ENCODE results near the gene FBXL7.

Gene FBXL7

GRCh38 chr5:15926586-15926985 lies 426.6 kb downstream of the FBXL7 start:
- in situ Hi-C loops (cut with HindIII; ENCODE audit: low sequenced_read_pairs) = no loop called here

DNA sequence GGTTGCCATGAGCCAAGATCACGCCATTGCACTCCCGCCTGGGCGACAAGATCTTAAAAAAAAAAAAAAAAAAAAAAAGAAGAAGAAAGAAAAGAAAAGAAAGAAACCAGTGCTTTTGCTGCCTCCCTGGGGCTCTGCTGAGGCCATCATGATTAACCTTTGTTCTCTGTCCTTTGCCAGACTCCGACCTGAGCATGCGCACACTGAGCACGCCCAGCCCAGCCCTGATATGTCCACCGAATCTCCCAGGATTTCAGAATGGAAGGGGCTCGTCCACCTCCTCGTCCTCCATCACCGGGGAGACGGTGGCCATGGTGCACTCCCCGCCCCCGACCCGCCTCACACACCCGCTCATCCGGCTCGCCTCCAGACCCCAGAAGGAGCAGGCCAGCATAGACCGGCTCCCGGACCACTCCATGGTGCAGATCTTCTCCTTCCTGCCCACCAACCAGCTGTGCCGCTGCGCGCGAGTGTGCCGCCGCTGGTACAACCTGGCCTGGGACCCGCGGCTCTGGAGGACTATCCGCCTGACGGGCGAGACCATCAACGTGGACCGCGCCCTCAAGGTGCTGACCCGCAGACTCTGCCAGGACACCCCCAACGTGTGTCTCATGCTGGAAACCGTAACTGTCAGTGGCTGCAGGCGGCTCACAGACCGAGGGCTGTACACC lies 427.9 kb downstream of the FBXL7 start:
- in situ Hi-C loops (cut with HindIII; ENCODE audit: low sequenced_read_pairs) = no loop called here

DNA sequence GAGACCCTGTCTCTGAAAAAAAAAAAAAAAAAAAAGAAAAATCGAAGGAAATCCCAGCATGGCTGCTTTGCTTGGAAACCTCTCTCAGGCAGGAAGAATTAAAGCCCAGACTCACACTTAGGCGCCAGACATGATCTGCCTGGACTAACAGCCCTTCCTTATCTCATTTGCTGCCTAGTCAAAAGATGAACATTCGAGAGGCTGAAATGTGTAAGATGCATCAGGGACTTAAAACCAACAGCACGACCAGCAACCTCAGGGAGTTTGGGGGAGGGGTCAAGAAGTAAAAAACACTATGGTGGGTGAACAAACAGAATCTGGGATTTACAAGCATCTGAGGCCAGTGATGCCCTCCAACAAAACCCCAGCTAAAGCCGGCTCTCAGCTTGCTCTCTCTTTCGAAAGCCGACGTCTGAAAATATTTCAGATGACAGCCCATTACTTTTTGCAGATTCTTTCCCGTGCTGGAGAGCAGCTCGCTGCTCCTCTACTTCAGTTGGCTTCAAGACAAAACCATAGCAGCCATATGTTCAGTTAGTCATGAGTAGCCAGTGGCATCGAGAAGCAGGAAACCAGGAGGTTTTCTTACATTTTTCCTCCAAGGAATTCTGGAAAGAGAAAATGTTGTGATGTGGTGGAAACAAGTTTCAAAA lies 429.8 kb downstream of the FBXL7 start:
- in situ Hi-C loops (cut with HindIII; ENCODE audit: low sequenced_read_pairs) = no loop called here

GRCh38 chr5:15932066-15932465 lies 432.1 kb downstream of the FBXL7 start:
- in situ Hi-C loops (cut with HindIII; ENCODE audit: low sequenced_read_pairs) = no loop called here

GRCh38 chr5:15933259-15934207 lies 433.6 kb downstream of the FBXL7 start:
- in situ Hi-C loops (cut with HindIII; ENCODE audit: low sequenced_read_pairs) = no loop called here

GRCh38 chr5:15936505-15937245 lies 436.7 kb downstream of the FBXL7 start:
- in situ Hi-C loops (cut with HindIII; ENCODE audit: low sequenced_read_pairs) = no loop called here

DNA sequence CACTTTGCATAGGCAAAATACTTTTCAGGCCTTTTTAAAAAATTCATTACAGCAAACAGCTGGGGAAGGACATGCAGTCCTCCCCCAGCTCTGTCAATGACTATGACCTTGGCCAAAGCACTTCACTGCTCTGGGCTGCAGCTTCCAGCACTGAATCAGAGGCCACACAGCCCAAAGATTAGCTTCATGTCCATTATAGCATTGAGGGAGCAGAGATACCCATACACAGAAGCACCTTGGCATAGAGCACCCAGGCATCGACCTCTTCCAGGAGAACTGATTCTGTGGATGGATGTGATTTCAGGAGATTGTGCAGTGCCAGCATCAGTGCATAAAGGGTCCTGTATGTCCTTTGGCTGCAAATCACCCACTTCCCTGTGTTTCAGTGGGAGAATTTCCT lies 437.7 kb downstream of the FBXL7 start:
- in situ Hi-C loops (cut with HindIII; ENCODE audit: low sequenced_read_pairs) = no loop called here

DNA sequence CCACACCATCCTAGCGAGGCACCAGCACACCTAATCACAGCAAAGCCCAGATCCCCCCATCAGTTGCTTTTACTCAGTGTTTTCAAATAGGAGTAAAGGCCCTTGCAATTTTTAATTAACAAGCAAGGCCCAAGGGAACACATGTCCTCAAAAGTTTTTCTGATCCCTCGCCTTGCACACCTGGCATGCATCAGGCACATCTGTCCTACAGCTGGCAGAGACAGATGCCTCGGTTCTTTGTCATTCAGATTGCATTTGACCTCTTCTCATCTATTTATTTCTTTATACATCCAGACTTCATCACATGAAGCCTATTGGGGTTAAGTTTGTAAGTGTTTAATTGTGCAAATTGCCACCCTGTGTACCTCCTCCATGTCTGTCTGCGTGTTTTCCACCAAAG lies 438.2 kb downstream of the FBXL7 start:
- in situ Hi-C loops (cut with HindIII; ENCODE audit: low sequenced_read_pairs) = no loop called here

DNA sequence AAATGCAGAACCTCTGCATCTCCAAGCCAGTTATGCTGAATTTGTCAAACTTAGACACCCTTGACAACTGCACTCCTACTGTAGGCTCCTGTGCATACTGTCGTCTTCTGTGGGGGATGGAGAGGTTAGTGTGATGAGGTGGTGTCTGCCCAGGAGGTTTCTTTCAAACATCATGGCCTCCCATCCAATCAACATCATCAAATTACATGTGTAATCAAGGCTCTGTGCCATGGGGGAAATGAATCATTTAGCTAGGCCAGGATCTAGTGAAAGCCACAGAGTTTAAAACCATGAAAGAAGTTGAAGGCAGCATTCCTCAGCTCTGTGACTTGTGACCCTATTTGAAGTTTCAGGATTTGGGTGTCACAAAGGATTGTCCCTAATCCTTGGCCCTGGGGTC lies 439.0 kb downstream of the FBXL7 start:
- in situ Hi-C loops (cut with HindIII; ENCODE audit: low sequenced_read_pairs) = no loop called here

- in situ Hi-C loops (cut with HindIII; ENCODE audit: low sequenced_read_pairs) = no loop called here
Observed at GRCh38 chr5:15940905-15941304, 440.9 kb downstream of the FBXL7 start.

DNA sequence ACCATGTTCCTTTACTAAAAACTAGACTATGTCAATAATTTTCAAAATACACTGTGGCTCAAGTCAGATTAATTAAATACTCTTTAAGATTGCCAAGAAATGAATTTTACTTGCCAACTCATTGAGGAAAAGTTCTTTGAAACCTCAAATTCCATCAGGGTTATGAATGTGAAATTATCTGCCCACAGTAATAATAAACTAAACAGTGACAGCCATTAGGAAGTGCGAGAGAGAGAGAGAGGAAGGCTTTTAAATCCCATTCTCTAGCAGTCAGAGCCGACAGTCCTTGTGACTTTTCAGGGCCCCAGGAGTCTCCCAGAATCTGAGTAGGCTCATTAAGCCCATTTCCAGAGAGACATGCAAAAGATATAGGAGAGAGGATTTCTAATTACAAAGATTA lies 443.5 kb downstream of the FBXL7 start:
- in situ Hi-C loops (cut with HindIII; ENCODE audit: low sequenced_read_pairs) = no loop called here

DNA sequence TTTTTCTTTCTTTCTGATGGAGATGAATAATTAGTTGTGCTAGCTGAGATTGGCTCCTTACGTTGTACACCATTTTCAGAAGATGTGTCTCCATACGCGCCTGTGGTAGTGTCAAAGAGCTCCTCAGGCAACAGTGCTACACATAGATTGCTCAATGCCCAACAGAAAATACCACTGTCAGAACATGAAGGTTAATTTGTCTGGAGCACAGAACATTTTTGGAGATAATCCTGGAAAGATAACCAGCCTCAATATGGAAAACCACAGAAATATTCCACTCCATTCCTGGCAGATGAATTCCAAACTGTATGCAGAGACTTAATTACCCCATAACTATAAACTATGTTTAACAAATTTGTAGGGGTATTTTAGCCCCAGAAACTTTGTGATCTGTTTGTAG lies 446.0 kb downstream of the FBXL7 start:
- in situ Hi-C loops (cut with HindIII; ENCODE audit: low sequenced_read_pairs) = no loop called here

GRCh38 chr5:15948190-15948589 lies 448.2 kb downstream of the FBXL7 start:
- in situ Hi-C loops (cut with HindIII; ENCODE audit: low sequenced_read_pairs) = no loop called here

DNA sequence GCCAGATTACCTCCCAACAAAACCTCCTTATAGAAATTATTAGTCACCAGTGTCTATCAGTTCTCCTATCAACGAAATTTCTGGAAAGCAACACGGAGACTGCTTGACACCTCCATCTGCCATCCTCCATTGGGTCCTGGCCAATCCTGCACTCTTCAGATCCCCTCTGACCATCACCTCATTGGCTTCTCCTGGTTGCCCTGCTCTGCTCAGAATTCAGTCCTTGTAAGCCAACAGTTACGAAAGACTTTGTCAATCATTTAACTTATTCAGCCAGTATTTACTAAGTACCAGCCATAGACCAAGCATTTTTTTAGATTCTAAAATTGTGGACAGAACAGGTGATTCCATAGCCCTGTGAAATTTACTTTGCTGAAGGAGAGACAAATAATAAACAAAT lies 451.1 kb downstream of the FBXL7 start:
- in situ Hi-C loops (cut with HindIII; ENCODE audit: low sequenced_read_pairs) = no loop called here

DNA sequence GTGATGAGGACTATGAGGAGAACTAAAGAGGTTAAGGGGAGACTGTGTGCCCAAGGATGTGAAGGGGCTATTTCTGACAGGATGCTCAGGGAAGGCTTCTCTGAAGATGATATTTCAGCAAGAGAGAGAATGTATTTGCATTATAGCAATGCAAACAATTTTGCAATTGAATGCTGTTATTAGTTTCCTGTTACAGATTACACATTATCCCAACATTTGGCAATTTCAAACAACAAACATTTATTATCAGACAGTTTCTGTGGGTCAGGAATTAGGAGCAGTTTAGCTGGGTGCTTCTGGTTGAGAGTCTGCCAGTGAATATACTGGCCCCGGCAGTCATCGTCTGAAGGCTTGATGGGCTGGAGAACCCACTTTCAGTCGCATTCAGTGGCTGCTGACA lies 451.6 kb downstream of the FBXL7 start:
- in situ Hi-C loops (cut with HindIII; ENCODE audit: low sequenced_read_pairs) = no loop called here

DNA sequence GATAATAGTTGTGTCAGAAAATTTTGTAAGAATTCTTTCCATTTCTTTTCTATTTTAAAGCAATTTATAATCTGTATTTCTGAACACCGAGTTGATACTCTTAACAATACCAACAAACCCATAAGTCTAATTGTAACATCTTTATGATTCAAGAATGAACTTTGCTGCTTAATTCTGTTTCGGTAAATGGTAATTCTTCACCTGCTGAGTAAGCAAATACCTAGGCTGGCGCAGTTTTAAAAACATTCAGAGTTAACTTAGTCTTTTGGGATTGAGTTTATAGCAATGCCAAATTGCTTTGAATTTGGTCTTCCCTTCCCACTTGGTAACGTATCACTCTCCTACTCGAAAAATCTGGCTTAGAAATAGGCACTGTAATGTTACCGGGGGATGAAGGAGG lies 456.6 kb downstream of the FBXL7 start:
- in situ Hi-C loops (cut with HindIII; ENCODE audit: low sequenced_read_pairs) = no loop called here

DNA sequence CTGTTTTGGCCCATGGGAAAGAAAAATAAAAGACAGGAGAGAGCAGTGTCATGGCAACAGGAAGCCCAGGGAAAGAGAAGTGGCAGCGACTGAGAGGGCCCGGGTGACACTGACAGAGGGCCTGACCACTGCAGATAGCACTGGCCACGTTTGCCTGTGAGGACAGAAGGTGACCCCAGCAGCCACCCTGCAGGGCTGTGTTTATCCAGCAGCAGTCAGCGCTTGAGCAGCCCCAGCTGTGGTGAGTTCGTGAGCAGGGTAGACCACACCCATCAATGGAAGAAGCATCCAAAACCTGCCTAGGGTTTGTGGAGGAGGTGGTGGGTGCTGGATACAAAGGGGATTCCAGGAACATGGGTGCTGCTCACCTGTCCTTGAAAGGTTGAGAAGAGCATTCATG lies 457.1 kb downstream of the FBXL7 start:
- in situ Hi-C loops (cut with HindIII; ENCODE audit: low sequenced_read_pairs) = no loop called here

GRCh38 chr5:15959370-15960164 lies 459.6 kb downstream of the FBXL7 start:
- in situ Hi-C loops (cut with HindIII; ENCODE audit: low sequenced_read_pairs) = no loop called here

- in situ Hi-C loops (cut with HindIII; ENCODE audit: low sequenced_read_pairs) = no loop called here
Observed at GRCh38 chr5:15966066-15966640, 466.2 kb downstream of the FBXL7 start.

GRCh38 chr5:15966651-15967050 lies 466.7 kb downstream of the FBXL7 start:
- in situ Hi-C loops (cut with HindIII; ENCODE audit: low sequenced_read_pairs) = no loop called here

Measured in DLD1 (cell line).